C1 segment of cervical spinal cord (tissue), 14 donors: ENCODE measurements around the gene GSTT2.
"Not testable (repeated sequence)": the region's sequence is repeated elsewhere in the genome, so short reads cannot be mapped to it uniquely, and the experiment has no call there.

ENCODE experiments used
- DNase-seq, 14 donors: peaks; one replicate each; lab custom pipeline; 2025; lab: John Stamatoyannopoulos, UW

GSTT2 gene

DNA sequence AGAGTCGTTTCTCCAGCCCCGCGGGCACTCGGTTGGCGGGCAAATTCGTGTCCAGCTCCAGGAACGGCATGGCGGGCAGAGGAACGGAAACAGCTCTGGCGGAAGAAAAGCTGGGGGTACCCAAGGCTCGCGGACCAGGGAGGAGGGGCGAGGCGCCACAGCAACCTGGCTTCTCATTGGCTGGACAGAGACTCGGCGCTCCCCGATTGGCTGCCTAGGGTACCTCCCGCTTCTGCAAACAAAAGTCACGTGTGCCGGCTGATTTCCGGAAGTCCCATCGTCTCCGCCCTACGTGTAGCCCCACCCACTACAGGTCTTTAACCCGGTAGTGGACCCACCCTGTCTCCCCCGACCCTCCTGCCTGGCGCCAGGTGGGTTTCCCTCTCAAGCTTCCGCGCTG, 5.6 kb upstream of the GSTT2 start, which contains the start of gene DDT:
TSS of gene DDT (minus strand) at position 97 of the 400 bp plus-strand sequence. CDS start at position 70, 27 bp downstream.
- not testable (repeated sequence) for DNase-seq

DNA sequence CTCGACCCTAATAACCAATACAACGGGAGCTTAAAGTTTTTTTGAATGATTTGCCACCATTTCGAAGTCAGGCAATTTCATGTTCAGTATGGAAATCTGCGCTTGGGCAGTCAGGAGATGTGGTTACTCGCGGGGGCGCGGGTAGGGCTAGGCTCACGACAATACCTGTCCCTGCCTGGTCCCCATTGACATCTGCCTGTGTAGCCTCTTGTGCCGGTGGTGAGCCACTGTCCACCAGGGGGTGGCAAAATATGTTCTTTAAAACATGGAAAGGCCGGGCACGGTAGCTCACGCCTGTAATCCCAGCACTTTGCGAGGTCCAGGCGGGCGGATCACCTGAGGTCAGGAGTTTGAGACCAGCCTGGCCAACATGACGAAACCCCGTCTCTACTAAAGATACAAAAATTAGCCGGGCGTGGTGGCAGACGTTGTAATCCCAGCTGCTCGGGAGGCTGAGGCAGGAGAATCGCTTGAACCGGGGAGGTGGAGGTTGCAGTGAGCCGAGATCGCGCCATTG, 5.0 kb upstream of the GSTT2 start:
- not testable (repeated sequence) for DNase-seq

DNA sequence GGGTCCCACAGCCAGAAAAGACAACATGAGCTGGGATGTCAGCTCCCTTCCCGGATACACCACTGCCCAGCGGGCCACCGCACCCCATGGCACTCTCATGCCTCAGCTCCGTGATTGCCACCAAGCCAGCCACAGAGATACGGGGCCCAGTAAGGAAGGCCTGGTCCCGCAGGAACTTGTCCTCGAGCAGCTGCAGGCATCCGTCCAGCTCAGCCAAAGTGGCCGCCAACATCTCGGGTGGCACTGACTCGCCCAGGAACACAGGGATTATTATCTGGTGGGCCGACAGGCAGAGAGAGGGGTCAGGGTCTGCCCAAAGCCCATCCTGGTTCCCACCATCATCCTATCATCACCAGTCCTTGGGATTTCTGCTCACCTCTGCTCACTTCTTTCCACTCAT, 2.6 kb upstream of the GSTT2 start:
- DNase-seq, result not testable (repeated sequence)

DNA sequence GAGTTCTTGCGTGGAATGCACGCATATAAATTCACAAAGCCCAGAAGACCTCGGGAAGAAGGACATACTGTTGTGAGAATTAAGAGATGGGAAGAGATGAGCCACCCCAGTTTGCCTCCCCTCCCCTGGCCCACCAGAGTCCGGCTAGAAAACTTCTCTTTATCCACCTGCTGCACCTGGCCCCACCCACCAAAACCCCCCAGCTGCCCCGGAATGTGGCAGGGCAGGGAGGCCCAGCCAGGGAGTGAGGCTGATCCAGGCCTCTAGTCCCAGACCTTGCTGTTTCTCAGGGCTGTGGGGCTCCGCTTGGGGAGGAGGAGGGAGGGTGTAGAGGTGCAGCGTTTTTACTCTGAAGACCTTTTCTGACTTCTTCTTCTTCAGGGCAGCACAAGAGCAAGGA, 633 bp downstream of the GSTT2 start:
- not testable (repeated sequence) for DNase-seq

DNA sequence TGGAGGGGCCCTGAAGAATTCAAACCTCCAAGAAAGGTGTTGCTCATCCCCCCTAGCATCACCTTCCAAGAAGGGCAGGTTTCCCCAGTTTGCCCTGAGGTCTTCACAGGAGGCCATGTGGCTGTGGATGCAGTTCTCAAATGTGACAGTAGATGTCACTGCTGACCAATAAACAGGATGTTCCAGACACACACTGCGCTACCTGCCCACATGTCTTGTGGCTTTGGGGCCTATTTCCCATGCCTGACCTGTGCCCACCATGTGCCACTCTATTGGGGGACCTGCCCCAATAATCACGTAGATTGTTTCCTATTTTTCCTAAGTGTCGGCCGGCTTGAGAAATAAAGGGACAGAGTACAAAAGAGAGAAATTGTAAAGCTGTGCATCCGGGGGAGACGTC, 4.5 kb downstream of the GSTT2 start:
- DNase-seq, result peak in 3 of 14 donors; percentile 8 to 29 (median 18)

DNA sequence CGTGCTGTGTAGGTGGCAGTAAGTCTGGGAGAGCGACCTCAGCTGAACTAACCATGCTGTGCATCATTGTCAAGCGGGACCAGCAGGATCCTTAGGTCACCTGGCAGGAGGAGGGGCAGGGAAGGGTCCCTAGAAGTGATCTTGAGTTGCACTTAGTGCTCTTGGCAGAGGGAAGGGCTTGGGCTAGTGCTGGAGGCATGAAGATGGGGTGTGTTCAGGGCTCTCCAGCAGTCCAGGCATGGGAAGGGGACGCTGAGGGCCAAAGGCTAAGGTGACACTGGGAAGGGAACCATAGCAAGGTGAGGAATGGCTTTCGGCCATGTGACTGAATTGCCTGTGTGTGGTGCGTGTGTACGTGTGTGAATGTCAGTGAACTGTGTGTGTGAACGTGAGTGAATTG, 6.2 kb downstream of the GSTT2 start:
- not testable (repeated sequence) for DNase-seq

DNA sequence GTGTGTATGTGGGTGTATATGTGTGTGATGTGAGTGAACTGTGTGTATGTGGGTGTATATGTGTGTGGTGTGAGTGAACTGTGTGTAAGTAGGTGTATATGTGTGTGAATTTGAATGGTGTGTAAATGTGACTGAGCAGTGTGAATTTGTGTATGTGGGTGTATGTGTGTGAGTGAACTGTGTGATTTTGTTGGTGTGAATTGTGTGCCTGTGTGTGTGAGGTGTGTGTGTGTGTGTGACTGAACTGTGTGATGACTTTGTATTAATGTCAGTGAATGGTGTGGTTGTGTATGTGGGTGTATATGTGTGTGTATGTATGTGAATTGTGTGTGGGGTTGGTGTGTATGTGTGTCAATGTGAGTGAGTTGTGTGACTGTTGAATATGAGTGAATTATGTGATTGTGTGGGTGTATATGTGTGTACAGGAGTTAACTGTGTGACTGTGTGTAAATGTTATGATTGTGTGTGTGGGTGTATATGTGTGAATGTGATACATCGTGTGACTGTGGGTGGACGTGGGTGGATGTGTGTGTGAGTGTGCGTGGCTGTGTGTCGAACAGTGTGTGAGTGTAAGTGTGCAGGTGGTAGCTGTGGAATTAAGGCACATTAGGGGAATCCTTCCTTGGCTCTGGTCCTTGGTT, 6.7 kb downstream of the GSTT2 start:
- not testable (repeated sequence) for DNase-seq

DNA sequence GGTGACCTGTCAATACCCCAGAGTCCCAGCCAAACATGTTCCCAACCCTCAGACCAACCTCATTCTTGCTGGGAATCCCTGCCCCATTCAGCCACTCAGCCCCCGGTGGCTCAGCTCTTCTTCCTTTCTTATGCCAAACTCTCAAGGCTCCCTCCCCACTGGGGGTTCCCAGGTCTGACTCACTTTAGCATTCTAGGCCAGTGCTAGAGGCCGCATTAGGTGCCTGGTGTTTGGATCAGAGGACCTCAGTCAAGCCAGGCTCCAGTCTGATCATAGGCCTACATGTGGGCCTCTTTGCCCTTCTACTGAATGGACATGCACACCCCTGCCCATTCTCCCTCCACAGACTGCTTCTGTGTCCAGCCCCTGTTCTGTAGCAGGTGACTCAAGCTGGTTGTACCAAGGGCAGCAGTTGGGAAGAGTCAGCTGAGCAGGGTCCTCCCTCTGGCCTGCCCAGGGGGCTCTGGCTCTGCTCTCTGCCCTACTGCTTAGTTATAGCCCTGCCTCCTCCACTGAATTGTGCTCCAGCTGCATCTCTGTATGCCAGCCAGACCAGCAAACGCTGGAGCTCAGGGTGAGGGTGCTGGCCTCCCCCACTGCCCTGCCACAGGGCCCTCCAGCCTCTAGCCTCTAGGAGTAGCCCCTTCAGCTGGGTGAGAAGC, 9.8 kb downstream of the GSTT2 start:
- peak in 1 of 14 donors; percentile 31 for DNase-seq

DNA sequence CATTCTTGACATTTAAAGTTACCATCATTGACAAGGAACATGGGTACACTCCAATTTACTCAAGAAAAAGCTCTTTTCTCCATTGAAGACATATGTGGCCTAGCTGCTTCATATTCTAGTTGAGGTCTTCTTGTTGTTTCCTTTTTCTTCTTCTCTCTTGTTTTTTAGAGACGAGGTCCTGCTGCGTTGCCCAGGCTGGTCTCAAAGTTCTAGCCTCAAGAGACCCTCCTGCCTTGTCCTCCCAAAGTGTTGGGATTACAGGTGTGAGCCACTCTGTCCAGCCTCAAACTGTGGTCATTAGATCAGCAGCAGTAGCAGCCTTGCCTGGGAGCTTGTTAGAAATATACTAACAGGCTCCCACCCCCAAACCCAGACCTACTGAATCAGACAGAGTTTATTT, 13.1 kb downstream of the GSTT2 start:
- not testable (repeated sequence) for DNase-seq

DNA sequence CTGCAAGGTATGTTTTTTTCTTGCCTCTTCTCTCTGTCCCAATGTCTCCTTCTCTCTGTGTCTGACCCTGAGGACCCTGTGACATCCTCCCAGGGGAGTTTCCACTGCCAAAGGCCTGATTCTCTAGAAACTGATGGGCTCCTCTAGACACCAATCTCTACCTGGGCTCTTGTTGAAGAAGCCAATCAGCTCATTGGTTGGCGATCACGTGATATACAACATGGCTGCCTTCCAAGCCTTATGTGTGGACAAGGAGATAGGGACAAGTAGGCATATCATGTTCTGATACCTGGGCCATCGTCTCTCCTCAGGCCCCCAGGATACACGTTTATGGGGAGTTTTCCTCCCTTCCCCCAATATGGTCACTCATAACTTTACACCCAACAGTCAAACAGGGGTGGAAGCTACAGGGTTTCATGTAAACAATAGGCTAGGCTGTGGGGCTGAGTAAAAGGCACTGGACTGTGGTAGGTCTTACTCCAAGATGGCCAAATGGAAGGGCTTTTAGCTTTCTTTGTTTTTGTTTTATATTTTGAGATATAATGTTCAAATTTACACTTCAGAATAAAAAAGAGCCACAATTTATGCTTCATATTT, 13.7 kb downstream of the GSTT2 start:
- DNase-seq, result not testable (repeated sequence)

DNA sequence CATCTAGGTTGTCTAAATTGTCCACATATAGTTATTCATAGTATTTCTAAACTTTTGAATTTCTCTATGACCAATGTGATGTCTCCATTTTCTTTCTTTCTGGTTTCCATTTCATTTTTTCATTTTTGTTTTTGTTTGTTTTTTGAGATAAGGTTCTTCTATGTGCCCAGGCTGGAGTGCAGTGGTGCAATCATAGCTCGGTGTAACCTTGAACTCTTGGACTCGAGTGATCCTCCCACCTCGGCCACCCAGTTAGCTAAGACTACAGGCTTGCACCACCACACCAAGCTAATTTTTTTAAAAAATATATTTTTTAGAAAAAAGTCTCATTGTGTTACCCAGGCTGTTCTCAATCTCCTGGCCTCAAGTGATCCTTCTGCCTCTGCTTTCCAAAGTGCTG, 17.2 kb downstream of the GSTT2 start:
- DNase-seq, result no peak

DNA sequence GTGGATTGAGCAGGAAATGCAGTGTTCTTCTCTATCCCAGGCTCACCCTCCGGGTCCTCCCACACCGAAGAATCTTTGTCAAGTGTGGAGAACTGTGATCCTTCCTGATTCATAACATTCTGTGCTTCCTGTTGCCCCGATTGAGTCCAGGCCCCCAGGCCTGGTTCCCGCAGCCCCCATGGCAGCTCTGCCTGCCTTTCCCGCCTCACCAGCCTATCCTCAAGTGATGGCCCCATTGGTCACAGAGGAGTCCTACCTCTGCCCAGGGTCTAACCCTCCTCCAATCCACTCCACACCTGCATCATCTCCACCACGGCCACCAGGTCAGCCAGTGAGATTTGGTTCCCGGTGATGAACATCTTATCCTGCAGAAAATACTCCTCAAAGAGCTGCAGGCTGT, 19.8 kb downstream of the GSTT2 start:
- DNase-seq, result not testable (repeated sequence)

DNA sequence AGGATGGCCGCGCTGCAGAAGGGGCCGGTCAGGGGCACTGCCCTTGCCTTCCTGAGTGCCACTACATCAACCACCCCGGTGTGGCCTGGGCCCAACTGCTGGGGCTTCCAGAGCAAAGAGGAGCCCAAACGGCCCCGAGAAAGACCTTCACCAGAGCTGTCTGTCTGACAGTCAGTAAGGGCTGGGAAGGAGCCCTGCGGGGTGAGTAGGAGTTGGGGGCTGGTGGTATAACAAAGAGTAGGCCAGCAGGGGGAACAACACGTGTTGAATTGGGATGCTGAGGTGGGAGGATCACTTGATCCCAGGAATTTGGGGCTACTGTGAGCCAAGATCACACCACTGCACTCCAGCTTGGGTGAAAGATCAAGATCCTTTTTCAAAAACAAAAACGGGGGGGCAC, 21.4 kb downstream of the GSTT2 start:
- no peak for DNase-seq

DNA sequence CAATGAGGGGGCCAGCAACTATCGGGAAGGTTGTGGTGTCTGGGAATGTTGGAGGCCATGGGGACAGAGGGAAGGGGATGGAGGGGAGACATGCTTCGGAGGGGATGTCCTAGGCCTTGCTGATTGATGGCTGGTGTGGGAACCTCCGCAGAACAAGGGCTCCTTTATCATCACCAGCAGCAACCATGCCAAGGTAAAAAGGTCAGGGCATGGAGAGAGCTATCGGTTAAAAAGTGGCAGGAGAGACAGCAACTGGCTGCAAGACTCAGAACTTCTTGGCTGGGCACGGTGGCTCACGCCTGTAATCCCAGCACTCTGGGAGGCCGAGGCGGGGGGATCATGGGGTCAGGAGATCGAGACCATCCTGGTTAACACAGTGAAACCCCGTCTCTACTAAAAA, 22.3 kb downstream of the GSTT2 start:
- DNase-seq, result no peak

DNA sequence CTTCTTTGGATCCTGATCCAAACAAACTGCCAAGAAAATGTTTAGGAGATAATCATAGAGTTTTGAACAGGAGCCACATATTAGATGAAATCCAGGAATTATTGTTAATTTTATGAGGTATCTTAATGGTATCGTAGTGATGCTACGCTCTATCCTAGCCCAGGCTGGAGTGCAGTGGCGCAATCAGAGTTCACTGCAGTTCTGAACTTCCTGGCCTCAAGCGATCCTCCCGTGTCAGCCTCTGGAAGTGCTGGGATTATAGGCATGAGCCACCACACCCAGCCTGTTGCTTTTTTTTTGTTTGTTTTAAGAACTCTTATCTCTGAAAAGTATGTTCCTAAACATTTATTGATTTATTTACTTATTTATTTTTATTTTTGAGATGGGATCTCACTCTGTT, 22.9 kb downstream of the GSTT2 start:
- DNase-seq, result no peak

DNA sequence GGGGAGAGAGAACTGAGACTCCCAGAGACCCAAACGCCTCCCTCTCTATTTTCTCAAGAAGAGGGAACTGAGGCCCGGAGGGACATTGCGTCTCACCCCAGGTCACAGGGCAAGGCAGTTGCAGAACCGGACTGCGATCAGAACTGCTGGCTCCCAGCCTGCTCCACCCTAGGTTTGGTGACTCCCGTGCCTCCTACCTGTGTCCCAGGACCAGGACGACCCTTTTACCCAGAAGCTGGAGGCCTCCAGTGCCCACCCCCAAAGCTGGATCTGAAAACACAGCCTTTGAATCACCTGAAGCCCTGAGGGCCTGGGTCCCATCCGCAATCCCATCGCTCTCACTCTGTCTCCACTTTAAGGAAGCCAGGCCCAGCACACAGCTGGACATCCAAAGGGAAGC, 24.0 kb downstream of the GSTT2 start:
- DNase-seq, result no peak

DNA sequence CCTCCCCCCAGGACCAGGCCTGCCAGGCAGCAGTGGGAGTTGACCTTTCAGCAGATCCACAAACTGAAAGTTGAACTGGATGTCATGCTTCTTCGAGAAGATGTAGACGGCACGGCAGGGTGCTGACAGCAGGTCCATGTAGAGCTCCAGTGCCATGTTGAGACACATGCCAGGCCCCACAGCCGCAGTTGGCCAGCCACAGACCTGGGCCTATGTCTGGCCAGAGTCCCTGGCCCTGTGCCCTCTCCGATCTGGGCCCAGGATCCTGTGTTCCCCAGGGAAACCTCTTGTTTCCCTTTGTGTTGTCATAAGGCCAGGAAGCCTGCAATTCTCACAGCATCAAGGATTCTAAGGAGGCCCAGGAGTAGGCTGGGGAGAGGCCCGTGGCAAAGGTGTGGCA, 25.3 kb downstream of the GSTT2 start, which contains the start of gene GSTT4:
TSS of gene GSTT4 (minus strand) at position 253 of the 400 bp plus-strand sequence. CDS start at position 156, 97 bp downstream.
- DNase-seq, result peak in 4 of 14 donors; percentile 14 to 44 (median 24)

DNA sequence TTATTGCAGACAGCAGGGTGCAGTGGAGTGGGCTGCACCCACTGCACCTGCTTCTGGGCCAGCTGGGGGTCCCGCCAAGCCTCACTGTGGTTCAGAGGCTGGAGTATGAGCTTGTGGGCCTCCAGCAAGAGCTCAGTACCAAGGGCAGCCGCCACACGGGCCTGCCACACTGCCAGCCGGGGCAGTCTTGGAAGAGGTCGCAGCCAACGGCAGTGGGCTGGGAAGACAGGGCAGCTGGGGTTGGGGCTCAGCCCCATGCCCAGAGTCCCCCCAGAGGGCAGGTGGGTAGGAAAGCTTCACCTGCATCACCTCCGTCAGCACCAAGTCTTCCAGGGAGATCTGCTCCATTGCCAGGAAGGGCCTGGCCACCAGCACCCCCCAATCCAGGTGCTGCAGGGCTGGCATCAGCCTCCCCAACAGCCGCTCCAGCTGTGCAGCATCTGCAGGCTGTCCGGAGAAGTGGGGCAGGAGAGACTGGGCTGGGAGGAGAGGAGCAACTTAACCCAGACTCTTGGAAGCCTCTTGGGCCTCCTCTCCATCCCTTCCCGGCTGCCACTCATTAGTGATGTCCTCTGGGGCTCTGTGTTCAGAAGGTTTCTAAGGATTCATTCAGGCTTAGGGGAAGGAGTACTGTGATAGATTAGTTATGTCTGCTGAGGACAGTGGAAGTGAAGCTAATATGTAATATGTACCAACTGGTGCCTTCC, 26.4 kb downstream of the GSTT2 start:
- no peak for DNase-seq

DNA sequence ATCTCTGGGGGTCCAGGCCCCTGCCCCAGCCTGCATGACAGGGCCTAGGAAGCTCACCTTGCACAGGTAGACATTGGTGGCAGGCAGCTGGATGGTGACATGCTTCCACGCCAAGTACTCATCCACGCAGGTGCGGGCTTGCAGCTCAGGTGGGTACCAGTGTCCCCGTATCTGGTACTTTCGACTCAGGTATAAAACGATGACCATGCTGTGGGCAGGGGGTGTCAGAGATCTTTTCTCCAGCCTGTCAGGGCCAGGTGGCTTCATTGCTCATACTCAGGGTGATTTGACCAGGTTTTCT, 26.9 kb downstream of the GSTT2 start:
- DNase-seq, result no peak

DNA sequence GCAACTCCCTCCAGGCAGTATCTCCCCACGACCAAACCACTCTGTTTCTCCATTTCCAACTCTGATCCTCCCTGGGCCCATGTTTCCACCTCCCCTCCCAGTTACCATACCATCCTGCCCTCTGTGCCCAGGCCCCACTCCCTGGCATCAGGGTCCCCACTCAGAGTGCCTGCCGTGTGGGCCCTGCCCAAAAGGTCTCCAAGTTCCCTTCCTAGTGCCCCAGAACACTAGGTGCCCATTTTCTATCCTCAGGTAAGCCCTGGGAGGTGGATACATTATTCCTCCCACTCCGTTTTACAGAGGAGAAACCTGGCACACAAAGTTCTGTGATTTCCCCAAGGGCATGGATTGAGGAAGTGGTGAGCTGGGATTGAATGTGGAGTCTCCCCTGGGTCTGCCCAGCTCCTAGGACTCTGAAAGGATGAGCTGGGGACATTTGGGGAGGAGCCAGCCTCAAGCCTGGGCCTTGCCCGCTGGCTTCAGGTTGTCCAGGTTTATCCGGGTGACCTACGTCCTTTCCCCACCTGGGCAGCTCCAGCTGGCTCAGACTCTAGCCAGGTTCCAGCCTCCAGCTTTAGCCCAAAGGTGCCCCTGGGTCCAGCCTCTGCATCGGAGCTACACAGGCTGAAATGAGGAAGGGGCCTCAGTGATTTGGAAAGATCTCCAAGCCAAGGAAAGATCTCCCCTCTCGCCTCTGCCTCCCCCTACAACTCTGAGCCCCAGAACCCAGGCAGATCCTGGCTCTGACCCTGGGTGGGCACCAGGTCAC, 27.5 kb downstream of the GSTT2 start:
- no peak for DNase-seq

DNA sequence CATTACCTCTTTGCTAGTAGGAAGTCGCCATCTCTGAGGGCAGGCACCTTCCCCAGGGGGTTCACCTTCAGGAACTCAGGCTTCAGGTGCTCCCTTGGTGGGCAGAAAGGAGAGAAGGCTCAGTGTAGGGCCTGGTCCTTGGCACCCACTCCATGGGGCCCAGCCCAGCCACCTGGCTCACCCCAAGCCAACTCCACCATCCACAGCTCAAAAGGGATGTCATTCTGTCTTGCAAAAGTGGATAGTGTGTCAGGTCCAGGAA, 28.0 kb downstream of the GSTT2 start:
- DNase-seq, result no peak
